Measurements from ENCODE around the gene ASPN. TPM values are rescaled to one million over a fixed set of nuclear protein-coding genes. Genes with fewer than 3 reads are reported as not detected.

The ASPN gene
- total and polyA plus RNA-seq, 2 of the 13 experiments (the other 11 are each of a cell fraction or from before 2014, with no cell fraction given) = not detected

GRCh38 chr9:92507496-92507895 lies 25.2 kb upstream of the ASPN start (continued):
- TF ChIP-seq KIAA2018 (CRISPR knock-in tag; IDR thresholded peaks at IDR 0.05; ENCODE audit: borderline replicate concordance) = no peak
- TF ChIP-seq STAT6 (CRISPR knock-in tag; IDR thresholded peaks at IDR 0.05; ENCODE audit: borderline replicate concordance) = no peak
- TF ChIP-seq ZNF570 (CRISPR knock-in tag; IDR thresholded peaks at IDR 0.05; ENCODE audit: borderline replicate concordance) = no peak
- TF ChIP-seq MXI1 (IDR thresholded peaks at IDR 0.05; ENCODE audit: borderline replicate concordance, low read depth, low read length) = no peak

Measured in HepG2 (cell line).